Smooth muscle cell of the coronary artery (primary cell): ENCODE results near the gene MRPL38. TPM values are rescaled to one million over a fixed set of nuclear protein-coding genes. Genes with fewer than 3 reads are reported as not detected.

Experiments
- total RNA-seq: library from RNA; depleted of rRNA; stranded (reverse); fragments of >200 nt; gene quantifications from 2 replicates; pipeline ENCODE4 v1.2.3, GENCODE V29; 2014; ENCODE audit warnings: low replicate concordance

Gene MRPL38
- 22.0 and 27.7 TPM in 2 replicates for total RNA-seq

DNA sequence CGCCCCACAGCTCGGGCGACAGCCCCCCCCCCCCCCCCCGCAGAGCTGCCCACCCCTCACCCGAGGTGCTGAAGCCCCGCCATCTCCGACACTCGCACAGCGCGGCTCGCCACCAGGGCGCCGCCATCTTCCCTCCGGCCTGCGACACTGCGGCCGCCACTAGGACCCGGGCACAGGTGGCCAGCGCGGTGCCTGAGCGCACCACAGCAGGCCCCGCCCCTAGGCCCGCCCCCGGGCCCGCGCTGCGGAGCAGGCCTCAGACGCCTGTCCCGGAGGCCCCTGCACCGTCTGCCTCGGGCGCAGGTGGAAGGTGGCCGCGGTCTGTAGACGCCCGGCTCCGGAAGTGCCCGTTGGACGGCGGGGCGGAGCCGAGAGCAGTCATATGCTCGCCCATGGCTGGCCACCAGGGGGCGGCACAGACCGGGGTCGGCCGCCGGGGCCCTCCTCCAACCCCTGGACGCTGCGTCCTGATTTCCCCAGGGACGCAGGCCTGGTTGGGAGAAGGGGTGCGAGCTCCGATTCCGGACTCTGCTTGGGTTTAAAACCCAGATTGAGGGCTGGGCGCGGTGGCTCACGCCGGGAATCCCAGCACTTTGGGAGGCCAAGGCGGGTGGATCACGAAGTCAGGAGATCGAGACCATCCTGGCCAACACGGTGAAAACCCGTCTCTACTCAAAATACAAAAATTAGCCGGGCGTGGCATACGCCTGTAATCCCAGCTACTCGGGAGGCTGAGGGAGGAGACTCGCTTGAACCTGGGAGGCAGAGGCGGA lies at the start of gene MRPL38:
MRPL38 (minus strand) TSS at position 136 of the 773 bp plus-strand sequence; CDS start at position 127, 9 bp downstream.

DNA sequence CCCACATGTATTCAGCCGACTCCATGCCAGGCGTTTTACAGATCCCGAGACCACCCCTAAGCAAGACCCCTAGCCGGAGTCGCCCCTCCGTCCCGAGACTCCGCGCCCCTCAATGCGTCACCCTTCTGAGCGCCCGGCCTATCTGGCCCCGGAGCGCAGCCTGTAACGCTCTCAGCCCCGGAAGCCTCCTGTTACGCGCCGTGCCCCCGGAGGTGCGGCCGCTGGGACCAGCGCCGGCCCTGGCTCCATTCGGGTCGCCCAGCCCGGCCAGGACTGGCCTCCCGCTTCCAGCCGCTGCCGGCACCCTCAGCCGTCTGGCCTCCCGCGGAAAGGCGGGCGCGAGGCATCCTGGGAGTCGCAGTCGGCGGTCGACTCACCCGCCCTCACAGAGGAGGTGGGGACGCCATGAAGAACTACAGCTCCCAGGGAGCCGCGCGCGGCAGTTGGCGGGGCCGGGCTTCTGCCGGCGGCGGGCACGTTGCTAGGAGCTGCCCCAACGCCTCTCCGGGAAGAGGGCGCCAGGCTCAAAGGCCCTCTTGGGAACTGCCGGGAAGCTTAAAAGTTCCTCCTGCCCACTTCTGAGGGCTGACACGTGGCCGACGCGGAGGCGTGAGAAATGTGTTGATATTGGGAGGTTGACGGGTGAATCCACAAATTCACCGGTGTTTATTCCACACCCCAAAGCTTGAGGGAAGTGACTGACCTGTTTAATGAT lies 36.2 kb upstream of the MRPL38 start, which contains the start of gene FBF1:
FBF1 (minus strand) TSS at position 316 of the 715 bp plus-strand sequence. CDS start 2,893 bp downstream, outside the sequence.

DNA sequence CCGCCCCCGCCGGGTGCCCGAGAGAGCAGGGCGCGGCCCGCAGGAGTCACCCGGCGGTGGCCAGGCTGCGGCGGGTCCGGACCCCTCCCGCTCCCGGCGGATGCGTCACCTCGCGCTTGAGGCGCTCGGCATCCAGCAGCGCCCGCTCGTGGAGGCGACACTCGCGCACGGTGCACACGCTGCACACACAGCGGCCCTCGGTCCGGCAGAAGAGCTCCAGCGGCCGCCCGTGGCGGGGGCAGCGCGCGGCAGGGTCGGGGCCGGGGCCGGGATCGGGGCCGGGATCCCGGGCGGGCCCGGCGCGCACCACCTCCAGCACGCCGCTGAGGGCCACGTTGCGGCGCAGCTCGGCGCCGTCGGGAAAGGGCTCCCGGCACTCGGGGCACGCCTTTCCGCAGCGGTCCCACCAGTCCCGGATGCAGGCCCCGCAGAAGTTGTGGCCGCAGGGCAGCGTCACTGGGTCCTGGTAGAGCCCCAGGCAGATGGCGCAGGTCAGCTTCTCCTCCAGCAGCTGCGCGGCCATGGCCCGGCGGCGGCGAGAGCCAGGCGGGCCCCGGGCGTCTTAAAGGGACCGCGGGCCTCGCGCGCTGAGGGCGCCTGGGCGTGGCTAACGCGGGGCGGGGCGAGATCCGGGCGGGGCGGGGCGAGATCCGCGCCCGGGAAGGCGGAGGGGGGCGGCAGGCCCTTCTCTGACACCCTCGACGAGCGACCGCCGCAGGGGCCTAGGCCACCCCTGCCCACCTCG lies 8.1 kb downstream of the MRPL38 start, which contains the start of gene TRIM65:
TRIM65 (minus strand) TSS at position 537 of the 745 bp plus-strand sequence; CDS start at position 523, 14 bp downstream.

DNA sequence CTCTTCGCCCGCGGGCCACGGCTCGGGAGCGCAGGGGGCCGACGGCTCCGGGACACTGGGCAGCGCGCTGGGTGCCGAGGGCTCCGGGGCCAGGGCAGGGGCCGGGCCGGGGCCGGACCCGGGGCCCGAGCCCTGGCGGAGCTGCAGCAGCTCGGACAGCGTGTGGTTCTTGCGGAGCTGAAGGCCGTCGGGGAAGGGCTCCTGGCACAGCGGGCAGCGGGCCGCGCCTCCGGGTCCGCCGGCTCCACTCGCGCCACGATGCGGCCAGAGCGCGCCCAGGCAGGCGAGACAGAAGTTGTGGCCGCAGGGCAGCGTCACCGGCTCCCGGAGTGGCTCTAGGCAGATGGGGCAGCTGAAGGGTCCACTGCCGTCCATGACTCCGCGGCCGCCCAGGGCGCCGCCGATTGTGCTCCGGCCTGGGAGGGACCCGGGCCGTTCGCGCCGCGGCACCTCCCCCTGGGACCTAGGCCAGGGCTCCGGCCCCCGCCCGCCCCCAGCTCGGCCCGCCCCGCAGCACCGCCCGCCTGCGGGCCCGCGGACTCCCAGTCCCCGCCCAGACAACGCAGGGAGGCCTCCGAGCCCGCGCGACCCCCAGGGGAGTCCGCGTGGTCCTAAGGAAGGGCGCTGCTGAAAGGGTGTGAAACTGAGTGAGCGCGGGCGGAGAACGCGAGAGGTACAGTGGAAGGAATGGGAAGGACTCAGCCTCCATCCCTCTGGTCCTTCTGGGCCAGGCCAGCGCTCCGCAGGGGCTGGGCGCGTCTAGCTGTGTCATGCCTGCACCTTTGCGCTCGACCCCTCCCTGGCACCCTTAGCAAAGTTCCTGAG lies 26.3 kb downstream of the MRPL38 start, which contains the start of gene TRIM47:
TRIM47 (minus strand) TSS at position 408 of the 825 bp plus-strand sequence; CDS start at position 375, 33 bp downstream.

DNA sequence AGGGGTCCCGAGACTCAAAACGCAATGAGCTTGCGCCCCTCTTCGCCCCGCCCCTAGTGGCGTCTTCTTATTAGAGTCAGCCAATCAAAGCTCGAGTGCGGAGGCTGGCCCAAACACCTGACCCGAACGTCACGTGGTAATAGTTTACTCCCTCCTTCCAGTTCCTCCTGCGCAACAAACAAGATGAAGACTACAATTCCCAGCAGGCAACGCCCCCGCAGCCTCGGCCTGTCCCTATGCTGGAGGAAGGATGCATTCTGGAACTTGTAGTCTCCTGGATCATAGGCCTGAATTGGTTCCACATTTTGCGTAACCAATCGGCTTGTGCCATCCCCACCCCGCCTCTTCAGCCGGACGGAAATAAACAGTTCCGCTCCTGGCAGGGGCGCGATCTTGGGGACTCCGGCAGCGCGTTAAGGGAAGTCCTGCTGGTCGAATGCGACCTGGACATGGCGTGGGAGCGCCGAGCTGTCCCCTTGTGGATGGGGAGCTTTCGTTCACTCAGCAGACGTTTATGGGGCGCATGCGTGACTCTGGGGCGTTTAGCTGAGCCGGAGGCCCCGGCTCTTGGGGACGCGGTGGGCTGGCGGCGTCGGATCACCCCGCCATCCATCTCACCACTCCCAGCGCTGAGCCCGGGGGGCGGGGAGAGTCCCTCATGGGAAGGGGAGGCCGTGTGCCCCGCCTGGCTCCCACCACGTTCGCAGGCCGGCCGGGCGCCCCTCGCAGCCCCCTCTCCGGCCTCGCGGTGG lies 49.2 kb downstream of the MRPL38 start, which contains the start of gene WBP2:
WBP2 (minus strand) TSS at position 26 of the 752 bp plus-strand sequence. CDS start 38 bp downstream, outside the sequence.

Other genes starting within 250 kb of the MRPL38 start
- 10.9 and 18.5 TPM in 2 replicates for gene RECQL5, start 237.7 kb downstream of the MRPL38 start, total RNA-seq
- gene SAP30BP, start 237.5 kb downstream of the MRPL38 start, total RNA-seq = 50.4 and 52.5 TPM in 2 replicates
- gene ITGB4, start 183.4 kb downstream of the MRPL38 start, total RNA-seq = 0.23 TPM in 2 replicates
- gene GALK1, start 139.7 kb downstream of the MRPL38 start, total RNA-seq = 47.5 and 59.7 TPM in 2 replicates
- 9.6 and 10.4 TPM in 2 replicates for gene UNK, start 120.1 kb downstream of the MRPL38 start, total RNA-seq
- gene UNC13D, start 60.5 kb downstream of the MRPL38 start, total RNA-seq = 0.30 and 0.82 TPM in 2 replicates
- gene WBP2, start 49.5 kb downstream of the MRPL38 start, total RNA-seq = 21.3 TPM in 2 replicates
- gene TRIM47, start 26.3 kb downstream of the MRPL38 start, total RNA-seq = 17.4 and 21.2 TPM in 2 replicates
- 6.0 and 19.2 TPM in 2 replicates for gene TRIM65, start 7.9 kb downstream of the MRPL38 start, total RNA-seq
- 7.9 and 15.8 TPM in 2 replicates for gene FBF1, start 36.2 kb upstream of the MRPL38 start, total RNA-seq
- 58.5 and 155 TPM in 2 replicates for gene ACOX1, start 74.3 kb upstream of the MRPL38 start, total RNA-seq
- 11.1 and 22.9 TPM in 2 replicates for gene TEN1, start 74.4 kb upstream of the MRPL38 start, total RNA-seq
- 1.2 and 1.4 TPM in 2 replicates for gene CDK3, start 96.0 kb upstream of the MRPL38 start, total RNA-seq
- not detected in 2 replicates for gene EVPL, start 122.4 kb upstream of the MRPL38 start, total RNA-seq
- 21.1 and 33.0 TPM in 2 replicates for gene SRP68, start 167.6 kb upstream of the MRPL38 start, total RNA-seq
- not detected in 2 replicates for gene GALR2, start 169.9 kb upstream of the MRPL38 start, total RNA-seq
- not detected in 2 replicates for gene ZACN, start 174.3 kb upstream of the MRPL38 start, total RNA-seq
- 82.0 and 180 TPM in 2 replicates for gene EXOC7, start 198.9 kb upstream of the MRPL38 start, total RNA-seq
- not detected in 2 replicates for gene FOXJ1, start 236.4 kb upstream of the MRPL38 start, total RNA-seq